ENCODE data around the gene TCF15.

The TCF15 gene

GRCh38 chr20:609371-609964, 641 bp downstream of the TCF15 start:
- no peak overlapping the region for H3K4me3 ChIP-seq (ENCODE audit: low read depth, low read length)
- no peak for TF ChIP-seq CTCF (IDR thresholded peaks at IDR 0.05; ENCODE audit: borderline replicate concordance, insufficient read depth, low read depth, low read length)

GRCh38 chr20:608970-609369, 1.1 kb downstream of the TCF15 start:
- no peak for TF ChIP-seq CTCF (IDR thresholded peaks at IDR 0.05; ENCODE audit: borderline replicate concordance, insufficient read depth, low read depth, low read length)
- H3K4me3 ChIP-seq (ENCODE audit: low read depth, low read length): no peak overlapping the region

GRCh38 chr20:607476-607875, 2.6 kb downstream of the TCF15 start:
- no peak for TF ChIP-seq CTCF (IDR thresholded peaks at IDR 0.05; ENCODE audit: borderline replicate concordance, insufficient read depth, low read depth, low read length)
- no peak overlapping the region for H3K4me3 ChIP-seq (ENCODE audit: low read depth, low read length)

GRCh38 chr20:605237-605636, 4.9 kb downstream of the TCF15 start:
- TF ChIP-seq CTCF (IDR thresholded peaks at IDR 0.05; ENCODE audit: borderline replicate concordance, insufficient read depth, low read depth, low read length): no peak

GRCh38 chr20:603116-603640, 6.9 kb downstream of the TCF15 start:
- no peak overlapping the region for H3K4me3 ChIP-seq (ENCODE audit: low read depth, low read length)
- no peak for TF ChIP-seq CTCF (IDR thresholded peaks at IDR 0.05; ENCODE audit: borderline replicate concordance, insufficient read depth, low read depth, low read length)

More at GRCh38 chr20:605237-605636, 4.9 kb downstream of the TCF15 start:
- H3K4me3 ChIP-seq (ENCODE audit: low read depth, low read length): no peak overlapping the region

GRCh38 chr20:602111-602970, 7.8 kb downstream of the TCF15 start:
- H3K4me3 ChIP-seq (ENCODE audit: low read depth, low read length): no peak overlapping the region
- TF ChIP-seq CTCF (IDR thresholded peaks at IDR 0.05; ENCODE audit: borderline replicate concordance, insufficient read depth, low read depth, low read length): no peak

Data from GM12875 (cell line).